NCI-H2196 treated with DMSO at 0.1 percent for 48 hours (cell line): Measurements from ENCODE around the gene MDM2.

ENCODE experiments used
- DNase-seq: peaks from one replicate; lab custom pipeline; 2025; ENCODE audit not compliant: unreplicated experiment; lab: John Stamatoyannopoulos, UW

Gene MDM2

DNA sequence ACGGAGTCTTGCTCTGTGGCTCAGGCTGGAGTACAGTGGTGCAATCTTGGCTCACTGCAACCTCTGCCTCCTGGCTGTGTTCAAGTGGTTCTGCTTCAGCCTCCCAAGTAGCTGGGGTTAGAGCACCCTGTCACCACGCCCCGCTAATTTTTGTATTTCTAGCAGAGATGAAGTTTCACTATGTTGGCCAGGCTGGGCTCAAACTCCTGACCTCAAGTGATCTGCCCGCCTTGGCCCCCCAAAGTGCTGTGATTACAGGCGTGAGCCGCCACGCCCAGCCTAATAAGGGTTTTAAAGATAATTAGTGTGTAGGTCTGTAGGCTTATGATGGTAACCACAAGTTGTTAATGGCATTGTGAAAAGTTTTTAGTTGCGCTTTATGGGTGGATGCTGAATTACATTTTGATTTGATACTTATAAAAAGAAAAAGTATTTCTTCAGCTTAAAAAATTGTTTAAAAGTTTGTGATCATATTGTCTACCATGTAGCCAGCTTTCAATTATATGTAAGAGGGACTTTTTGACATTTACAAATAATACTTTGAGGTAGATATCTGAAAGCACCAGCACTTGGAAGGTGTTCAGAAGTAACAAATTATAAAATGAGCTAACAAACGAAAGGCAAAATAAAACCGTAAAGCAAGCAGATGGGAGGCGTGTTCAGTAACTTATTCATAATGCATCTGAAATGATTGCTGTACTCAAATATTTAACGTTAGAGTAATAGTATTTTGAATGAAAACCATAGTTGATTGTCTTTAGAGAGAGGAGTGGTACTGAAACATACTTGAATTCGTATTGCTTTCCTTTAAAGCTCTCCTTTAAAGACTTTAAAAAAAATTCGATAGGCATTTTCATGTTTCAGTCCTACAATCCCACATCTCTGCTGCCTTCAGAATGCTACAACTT lies 37.1 kb downstream of the MDM2 start:
- DNase-seq, result no peak

DNA sequence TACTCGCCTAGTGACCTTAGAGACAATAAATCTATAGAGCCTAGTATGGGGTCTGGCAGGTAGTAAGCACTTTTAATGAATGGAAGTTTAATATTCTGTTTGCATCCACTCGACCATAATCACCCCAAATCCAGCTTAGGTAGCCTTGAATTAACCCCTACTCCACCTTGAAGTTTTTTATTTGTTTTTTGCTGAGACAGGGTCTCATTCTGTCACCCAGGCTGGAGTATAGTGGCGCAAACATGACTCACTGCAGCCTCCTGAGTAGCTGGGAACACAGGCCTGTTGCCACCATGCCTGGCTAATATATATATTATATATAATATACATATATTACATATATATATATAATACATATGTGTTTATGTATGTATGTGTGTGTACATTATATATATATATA lies 38.8 kb downstream of the MDM2 start:
- DNase-seq, result no peak

DNA sequence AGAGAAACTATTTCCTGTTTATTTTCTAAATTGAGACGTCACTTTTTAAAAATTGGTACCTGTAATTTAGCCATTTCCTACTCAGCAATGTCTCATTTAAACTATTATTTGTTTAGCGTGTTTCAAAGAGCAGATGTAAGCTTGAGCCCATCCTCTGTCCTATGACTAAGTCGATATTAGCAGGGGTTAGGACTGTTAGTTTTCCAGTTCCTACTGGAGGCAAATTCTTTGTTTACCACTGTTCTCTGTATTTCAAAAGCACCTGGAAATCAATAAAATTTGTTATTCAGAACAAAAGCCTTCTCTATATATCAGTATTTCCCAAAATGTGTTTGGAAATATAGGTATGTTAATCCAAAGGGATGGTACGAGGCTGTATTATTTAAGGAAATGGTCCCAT lies 42.4 kb downstream of the MDM2 start:
- DNase-seq, result no peak

DNA sequence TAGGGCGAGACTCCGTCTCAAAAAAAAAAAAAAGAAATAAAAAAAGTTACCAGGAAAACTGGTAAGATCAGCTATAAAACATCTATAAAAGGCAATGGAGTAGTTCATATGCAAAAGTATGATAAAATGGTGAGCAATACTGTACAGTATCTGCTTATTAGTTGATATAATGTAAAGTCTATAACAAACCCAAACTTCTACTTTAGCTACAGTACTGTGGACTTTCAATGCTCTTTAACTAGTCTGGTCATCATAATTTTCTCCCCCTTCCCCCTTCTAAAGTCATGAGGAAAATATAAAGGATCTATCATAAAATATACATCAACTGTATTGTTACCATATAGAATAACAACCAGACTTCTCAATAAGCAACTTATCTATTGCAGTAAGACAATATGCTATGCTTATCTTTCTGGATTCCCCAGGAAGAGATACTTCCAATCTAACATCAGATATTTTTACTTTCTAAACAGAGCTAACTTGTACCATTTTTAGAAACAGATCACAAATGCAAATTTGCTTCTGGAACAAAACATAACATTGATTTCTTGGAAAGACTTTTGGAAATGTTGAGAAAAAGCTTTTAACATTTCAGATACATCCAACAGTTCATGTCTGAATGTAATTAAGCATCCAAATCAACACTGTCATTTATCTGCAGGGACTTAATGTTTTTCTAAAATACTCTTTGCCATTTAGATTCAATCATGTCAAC lies 43.8 kb downstream of the MDM2 start:
- no peak for DNase-seq

DNA sequence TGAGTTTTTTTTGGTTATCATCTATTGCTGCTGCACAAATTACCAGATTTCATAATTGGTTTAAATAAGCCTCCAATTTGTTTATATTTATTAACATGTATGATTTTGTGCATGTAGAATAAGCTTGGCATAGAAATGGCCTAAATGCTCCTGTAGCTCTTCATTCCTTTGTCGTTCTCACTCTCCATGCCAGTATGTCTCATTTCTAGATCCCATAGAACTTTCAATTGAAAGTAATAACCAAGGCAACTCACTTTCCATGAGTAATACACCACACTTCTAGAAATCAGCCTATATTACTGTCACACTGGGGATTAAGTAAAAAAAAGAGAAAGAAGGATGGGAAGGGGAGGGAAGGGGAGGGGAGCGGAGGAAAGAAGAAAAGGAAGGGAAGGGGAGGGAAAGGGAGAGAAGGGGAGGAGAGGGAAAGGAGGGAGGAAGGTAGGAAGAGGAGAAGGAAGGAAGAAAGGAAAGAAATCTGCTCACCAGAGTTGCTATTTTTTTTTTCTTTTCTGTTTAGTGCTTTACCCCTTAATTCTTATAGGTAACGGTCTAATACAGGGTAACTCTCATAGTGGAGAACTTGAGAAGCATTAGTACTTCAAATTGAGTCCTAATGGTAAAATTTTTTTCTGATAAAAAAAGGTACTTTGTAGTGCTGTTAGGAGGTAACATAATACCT lies 45.6 kb downstream of the MDM2 start:
- no peak for DNase-seq

DNA sequence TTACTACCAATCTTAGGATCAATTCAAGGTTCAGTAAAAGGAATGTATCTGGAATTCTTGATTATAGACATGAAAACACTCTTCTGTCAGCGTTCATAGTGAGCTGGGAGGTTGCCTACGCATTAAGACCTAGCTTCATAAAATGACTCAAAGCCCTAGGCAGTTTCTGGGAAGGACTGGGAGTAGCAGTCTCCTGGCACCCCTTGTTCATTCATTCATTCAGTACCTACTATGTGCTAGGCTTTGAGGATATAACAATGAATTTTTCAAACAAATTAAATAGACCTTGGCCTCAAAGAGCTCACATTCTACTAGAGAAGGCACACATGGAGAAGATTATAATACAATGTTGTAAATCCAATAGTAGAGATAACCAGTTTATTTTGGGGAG lies 46.1 kb downstream of the MDM2 start:
- no peak for DNase-seq

DNA sequence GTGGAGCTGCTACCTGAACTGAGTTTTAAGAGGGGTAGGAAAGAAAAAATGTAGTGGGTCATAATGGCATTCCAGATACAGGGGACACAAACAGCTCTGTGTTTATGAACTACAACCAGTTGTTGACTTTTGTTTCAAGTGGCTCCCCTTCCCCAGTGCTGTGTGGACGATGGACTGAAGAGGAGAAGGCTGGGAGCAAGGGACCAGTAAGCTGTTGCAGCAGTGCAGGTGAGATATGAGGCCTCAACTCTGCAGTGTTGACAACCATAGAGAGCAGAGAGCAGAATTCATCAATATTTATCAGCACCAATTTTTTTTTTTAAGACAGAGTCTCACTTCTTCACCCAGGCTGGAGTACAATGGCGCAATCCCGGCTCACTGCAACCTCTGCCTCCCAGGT lies 46.6 kb downstream of the MDM2 start:
- no peak for DNase-seq

DNA sequence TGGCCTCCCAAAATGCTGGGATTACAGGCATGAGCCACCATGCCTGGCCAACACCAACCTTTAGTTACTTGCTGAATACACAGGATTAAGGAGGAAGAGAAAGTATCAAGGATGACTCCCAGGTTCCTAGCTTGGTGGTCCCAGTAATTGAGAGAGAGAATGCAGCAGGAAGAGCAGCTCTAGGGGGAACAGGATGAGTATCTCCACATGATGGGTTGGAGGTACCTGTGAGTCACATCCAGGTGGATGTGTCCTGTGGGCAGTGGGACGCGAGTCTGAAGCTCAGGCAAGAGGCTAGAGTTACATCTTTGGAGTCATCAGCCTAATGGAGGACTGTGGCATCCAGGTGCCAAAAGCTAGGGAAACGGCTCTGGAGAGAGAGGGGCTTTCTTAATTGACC lies 47.1 kb downstream of the MDM2 start:
- no peak for DNase-seq

DNA sequence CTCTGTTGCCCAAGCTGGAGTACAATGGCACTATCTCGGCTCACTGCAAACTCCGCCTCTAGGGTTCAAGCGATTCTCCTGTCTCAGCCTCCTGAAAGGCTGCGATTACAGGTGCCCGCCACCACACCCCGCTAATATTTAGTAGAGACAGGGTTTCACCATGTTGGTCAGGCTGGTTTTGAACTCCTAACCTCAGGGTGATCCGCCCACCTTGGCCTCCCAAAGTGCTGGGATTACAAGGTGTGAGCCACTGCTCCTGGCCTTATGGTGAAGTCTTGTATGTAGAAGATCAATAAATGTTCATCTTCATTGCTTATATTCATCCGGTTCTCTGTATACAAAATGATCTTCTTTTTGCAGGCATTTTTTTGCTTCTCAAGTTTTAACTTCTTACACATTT lies 47.8 kb downstream of the MDM2 start:
- no peak for DNase-seq

DNA sequence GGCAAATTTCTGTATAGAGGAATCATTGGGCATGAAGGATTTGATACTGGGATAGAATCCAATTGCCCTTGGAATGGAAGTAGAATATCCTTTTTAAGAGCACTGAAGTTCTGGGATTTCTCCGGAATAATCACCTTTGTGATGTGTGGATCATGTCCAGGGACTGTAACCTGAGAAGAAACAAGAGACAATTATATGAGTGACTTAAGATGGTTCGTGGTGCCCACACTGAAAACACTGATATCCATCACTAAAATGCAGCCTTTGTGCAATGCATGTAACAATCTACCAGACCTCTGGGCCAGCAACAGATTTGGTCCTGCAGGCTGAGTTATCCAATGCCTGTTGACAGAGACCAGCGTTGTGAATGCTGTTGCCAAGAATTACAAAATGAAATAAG lies 48.5 kb downstream of the MDM2 start:
- no peak for DNase-seq

DNA sequence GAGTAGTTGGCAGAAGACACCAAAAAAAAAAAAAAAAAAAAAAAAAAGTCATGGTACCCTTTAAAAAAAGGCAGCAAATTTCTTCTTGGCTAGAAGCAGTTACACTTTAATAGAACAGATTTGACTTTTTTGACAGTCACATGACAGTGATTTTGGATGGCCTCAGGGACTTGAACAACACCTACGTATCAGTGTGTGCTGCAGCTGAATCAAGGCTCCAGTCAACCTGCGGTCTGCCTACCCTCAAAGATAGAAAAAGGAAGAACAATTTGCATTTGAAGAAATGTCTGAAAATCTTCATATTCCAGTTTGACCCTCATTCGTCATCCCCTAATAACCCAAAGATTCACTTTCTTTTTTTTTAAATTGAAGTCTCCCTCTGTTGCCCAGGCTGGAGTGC lies 53.9 kb downstream of the MDM2 start:
- no peak for DNase-seq

DNA sequence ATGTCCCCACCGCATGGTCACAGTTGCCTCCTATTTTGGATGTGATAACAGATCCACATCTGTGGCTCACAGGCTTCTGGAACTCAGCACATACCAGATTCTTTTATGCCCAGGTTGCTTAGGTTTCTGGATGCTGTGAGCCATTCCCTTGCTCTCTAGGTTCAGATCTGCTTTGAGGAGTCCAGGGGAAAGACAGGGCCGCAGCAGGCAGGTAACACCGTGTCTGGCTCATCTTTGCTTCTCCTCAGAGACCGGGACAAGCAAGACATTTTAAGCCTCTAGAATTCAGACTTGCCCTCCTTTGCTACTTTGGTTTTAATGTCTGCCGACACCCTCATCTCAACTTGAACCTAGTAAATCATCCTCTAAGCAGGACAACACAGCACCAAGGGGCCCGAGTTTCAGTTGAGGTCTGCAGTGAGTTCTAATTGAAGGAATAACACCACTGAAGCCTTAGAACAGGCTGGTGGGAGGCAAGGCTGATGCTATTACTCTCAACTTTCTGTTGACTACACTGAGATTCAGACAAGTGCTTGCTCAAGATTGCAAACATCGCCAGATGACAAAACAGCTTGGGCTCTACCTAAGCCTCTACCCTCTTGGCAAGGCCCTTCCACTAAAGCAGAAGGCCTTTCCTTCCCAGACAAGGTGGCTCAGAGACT lies 55.3 kb downstream of the MDM2 start:
- DNase-seq, result no peak

DNA sequence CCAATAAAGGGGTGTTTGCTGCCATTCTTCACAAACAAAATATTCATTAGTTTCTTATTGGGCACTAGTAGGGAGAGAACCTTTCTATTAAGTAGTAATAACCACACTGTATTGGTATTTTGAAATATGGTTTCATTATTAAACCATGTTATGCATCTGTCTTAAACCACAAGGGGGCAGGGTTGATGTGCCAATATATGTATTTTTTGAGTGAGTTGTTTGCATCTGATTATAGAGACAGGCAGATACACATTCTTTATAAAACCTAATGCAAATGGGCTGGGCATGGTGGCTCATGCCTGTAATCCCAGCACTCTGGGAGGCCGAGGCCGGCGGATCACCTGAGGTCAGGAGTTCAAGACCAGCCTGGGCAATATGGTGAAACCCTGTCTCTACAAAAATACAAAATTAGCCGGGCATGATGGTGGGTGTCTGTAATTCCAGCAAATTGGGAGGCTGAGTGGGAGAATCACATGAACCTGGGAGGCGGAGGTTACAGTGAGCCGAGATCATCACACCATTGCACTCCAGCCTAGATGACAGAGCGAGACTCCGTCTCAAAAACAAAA lies 56.0 kb downstream of the MDM2 start:
- peak; percentile 8 for DNase-seq

DNA sequence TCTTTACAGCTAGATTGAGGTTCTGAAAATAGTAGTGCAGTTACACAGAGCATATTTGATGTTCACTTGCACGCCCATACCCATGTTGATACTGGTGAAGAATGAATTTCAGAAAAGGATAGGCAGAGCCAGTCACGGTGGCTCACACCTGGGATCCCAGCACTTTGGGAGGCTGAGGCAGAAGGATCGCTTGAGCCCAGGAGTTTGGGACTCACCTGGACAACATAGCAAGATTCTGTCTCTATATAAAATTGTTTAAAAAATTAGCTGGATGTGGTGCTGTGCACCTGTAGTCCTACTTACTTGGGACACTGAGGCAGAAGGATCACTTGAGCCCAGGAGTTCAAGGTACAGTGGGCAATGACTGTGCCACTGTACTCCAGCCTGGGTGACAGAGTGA lies 56.6 kb downstream of the MDM2 start:
- DNase-seq, result no peak

DNA sequence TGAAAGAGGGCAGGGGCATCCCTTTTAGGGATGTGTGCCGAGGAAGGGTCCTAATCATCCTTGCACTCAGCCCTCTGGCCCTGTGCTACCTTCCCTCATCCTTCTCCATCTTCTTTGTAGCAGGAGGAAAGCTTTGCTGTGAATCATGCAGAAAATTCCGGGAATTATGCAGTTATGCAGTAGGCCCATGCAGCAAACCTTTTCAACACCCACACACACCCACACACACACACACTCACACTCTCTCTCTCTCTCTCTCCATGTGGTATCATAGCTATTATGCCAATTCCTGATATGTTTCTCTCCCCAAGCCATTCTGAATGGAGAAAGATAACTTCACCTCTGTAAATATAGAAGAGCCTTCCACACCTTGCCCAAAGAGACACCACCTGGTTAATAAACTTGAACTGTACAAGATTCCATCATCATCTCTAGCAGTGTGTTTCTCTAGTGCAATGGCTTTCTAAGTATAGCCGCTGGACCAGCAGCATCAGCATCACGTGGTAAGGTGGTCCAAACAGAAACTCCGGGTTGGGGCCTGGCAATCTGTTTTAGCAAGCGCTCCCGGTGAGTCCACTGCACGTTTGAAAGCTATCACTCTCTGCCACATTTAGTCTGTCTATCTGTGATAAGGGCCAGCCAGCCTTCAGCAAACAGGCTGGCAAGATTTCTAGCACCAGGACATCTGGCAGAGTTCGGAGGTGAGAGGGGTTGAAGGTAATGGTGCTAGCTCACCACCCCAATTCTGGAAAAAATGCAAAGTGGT lies 57.6 kb downstream of the MDM2 start:
- DNase-seq, result no peak

DNA sequence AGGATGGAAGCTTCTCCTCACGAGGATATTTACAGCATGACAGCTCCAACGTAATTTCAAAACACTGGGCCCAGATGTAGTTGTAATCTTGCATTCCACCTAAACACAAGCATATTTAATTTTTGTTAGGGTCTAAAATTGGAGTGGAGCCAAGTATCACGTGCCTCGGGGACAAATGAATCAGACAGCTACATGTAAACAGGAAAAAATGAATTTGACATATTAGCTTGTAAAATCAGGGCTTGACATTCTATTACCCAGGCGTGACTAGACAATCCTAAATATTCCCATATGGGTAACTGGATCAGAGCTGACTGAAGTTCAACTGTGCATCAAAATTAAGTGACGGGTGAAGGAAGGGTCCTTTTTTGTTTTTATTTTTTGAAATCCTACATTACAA lies 59.0 kb downstream of the MDM2 start:
- no peak for DNase-seq

DNA sequence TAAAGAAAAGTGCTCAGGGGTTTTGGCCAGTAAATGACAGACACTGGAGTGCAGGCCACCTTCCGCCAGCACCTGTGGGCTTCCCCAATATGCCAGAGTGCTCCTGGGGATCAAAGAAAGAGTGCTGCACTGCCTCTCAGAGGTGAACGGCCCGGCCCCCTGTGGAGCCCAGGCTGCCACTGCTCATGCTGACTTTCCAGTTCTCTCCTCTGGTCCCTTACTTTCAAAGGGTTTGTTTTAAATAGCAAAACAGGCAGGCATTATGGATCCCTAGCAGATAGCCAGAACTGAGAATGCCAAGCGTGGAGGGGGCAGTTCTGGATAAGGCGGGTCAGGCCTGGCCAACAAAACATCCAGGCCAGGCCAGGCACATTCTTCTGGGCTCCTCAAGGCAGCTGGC lies 59.6 kb downstream of the MDM2 start:
- DNase-seq, result no peak

DNA sequence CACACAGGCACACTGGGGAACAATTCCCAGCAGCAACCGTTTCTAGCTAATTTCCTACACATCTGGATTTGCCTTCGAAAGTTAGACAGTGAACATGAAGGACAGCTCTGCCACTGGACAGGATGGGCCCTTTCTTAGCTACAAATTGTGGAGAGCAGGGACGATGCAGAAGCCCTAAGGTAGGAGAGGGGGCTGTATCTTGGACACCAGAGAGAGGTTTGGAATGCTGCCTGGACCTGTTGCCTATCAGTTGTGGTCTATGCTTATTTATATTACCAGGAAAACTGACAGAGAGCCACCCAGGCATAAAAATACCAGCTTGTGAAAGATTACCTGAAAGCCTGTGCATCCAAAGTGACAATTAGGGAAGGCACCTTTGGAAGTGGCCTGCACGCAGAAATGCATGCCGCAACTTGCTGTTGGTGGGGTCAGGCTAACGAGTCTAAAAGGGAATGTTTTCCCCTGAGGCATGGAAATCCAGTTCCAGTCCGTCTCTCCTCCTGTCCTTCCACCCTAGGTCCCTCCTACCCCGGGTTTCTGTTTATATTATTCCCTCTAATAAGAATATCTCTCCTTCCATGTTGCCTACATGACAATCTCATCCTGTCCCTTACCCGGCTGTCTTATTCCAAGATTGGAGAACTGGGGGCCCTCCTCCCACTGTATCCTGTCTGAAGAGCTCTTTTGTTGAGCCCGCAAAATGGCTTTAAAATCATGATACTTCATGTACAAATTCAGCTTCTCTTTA lies 60.2 kb downstream of the MDM2 start:
- no peak for DNase-seq

DNA sequence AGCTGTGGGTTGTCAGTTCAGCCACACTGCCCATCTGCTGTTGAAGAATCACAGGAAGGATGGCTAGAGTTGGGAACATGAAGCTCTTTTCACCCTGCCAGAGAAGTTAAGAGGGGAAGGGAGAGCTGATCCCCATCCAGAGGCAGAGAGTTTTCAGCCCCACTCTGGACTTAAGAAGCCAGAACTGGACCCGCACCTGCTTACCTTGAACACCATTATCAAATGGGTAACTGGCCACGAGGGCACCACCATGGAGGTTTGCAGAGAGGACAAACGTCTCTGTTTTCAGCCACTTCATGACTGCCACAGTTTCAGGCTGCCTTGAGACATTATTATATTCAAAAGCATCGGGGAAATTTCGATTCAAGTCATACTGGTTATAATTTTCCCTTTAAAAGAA lies 62.0 kb downstream of the MDM2 start:
- DNase-seq, result no peak

DNA sequence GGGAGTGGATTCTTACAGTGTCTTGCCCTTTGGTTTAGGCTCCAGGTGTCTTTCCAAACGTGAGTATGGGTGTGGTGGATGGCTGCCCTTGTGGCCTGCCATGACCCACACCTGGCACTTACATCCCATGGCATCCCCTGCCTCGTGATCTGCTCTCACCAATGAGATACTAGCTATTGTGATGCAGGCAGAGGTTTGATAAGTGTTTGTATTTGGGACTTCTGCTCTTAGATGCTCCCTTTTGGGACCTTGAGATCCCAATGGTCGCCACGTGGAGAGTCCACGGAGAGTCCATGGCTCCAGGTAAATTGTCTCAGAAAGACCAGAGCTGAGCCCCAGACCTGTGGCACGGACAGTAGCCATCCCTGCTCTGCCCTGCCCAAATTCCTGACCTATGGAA lies 62.5 kb downstream of the MDM2 start:
- DNase-seq, result no peak
